Panc1 (cell line): ENCODE results near the gene MAP2K3. TPM values are rescaled to one million over a fixed set of nuclear protein-coding genes. Genes with fewer than 3 reads are reported as not detected.

Experiments
- ATAC-seq: fragments of 200-7000 bp; cut with Tn5 transposase; 2 replicates; pipeline ENCODE4 v1.9.1; 2020; ENCODE audit warnings: mild to moderate bottlenecking, moderate library complexity
- BruUV-seq: library from RNA; stranded (reverse); fragments of 400-500 nt; replicated peaks from 2 replicates; lab custom pipeline; 2021; lab: Mats Ljungman, UMichigan
- CTCF ChIA-PET: fragments of 300-600 bp; sonication (Branson Sonifier 250); formaldehyde crosslinking; loops from one replicate; lab custom pipeline; 2022; ENCODE audit warnings: antibody characterized with exemption; lab: Charles Lee
- POLR2A ChIA-PET: fragments of 300-600 bp; sonication (Branson Sonifier 250); formaldehyde crosslinking; loops from one replicate; lab custom pipeline; 2022; ENCODE audit warnings: antibody characterized with exemption; lab: Charles Lee
- DNase-seq: peaks from one replicate; pipeline ENCODE4 v3.0.0-alpha.2; 2010; ENCODE audit warnings: low read depth, low spot score
- H3K27ac ChIP-seq: 2 replicates; pipeline ENCODE4 v1.5.1; 2011; ENCODE audit warnings: mild to moderate bottlenecking, low read length, inconsistent platforms
- H3K27me3 ChIP-seq: fragments of 200-500 bp; sonication (Bioruptor generic); 2 replicates; pipeline ENCODE4 v1.6.0; 2014; ENCODE audit warnings: low read length, inconsistent platforms; ENCODE audit not compliant: control insufficient read depth, insufficient read depth
- H3K36me3 ChIP-seq: fragments of 200-500 bp; sonication (Bioruptor generic); 2 replicates; pipeline ENCODE4 v1.5.1; 2014; ENCODE audit warnings: inconsistent platforms, mild to moderate bottlenecking, low read length, moderate library complexity; ENCODE audit not compliant: control insufficient read depth, insufficient read depth
- H3K4me1 ChIP-seq: 2 replicates; pipeline ENCODE4 v1.5.1; 2011; ENCODE audit warnings: inconsistent platforms, mild to moderate bottlenecking, low read length, moderate library complexity; ENCODE audit not compliant: control insufficient read depth, insufficient read depth
- H3K4me3 ChIP-seq, 2 experiments: 2 replicates each; pipeline ENCODE4 v1.5.1; 2011 to 2012; ENCODE audit warnings: low read depth in 2 of 2, low read length in 2 of 2, mild to moderate bottlenecking in 2 of 2, inconsistent platforms in 1 of 2, moderate library complexity in 1 of 2
- H3K9me3 ChIP-seq: fragments of 200-500 bp; sonication (Bioruptor generic); 2 replicates; pipeline ENCODE4 v1.5.1; 2014; ENCODE audit warnings: low read depth, mild to moderate bottlenecking, inconsistent platforms, low read length, moderate library complexity; ENCODE audit not compliant: control insufficient read depth, insufficient read depth
- POLR2AphosphoS5 ChIP-seq: IDR thresholded peaks from 2 replicates; pipeline ENCODE4 v1.6.1; 2012; ENCODE audit warnings: mild to moderate bottlenecking, low read depth, low read length, moderate library complexity
- REST ChIP-seq, 2 experiments: IDR thresholded peaks; 2 replicates each; pipeline ENCODE4 v1.6.1; 2011 to 2012; ENCODE audit warnings: low read depth in 2 of 2, control low read depth in 1 of 2, low read length in 1 of 2, mild to moderate bottlenecking in 1 of 2, moderate library complexity in 1 of 2; ENCODE audit not compliant: insufficient read depth in 1 of 2
- SIN3A ChIP-seq: IDR thresholded peaks from 2 replicates; pipeline ENCODE4 v1.6.1; 2012; ENCODE audit warnings: low read depth, mild to moderate bottlenecking, low read length, moderate library complexity, borderline replicate concordance; ENCODE audit not compliant: insufficient read depth
- TCF7L2 ChIP-seq: IDR thresholded peaks from 2 replicates; pipeline ENCODE4 v1.6.1; 2011; ENCODE audit warnings: mild to moderate bottlenecking, low read depth, low read length, inconsistent platforms
- in situ Hi-C: cut with HindIII; loops from 2 replicates; pipeline ENCODE4 v1.10.0; 2016; ENCODE audit warnings: low sequenced_read_pairs, low pct_unique_long_range_greater_than_20kb
- intact Hi-C: fragments of 100-400 bp; cut with micrococcal nuclease; formaldehyde crosslinking; loops from one replicate; pipeline ENCODE4 v1.10.0; 2022; ENCODE audit not compliant: unreplicated experiment
- total RNA-seq: library from RNA; stranded (reverse); gene quantifications from one replicate; pipeline ENCODE4 v1.2.1, GENCODE V29; 2021; ENCODE audit not compliant: unreplicated experiment
- TF ChIP-seq, protein P1 (sequence below): fragments of 450-650 bp; IDR thresholded peaks from 2 replicates; pipeline ENCODE4 v1.5.1; 2017; ENCODE audit warnings: mild to moderate bottlenecking

Gene MAP2K3
- total RNA-seq, 1 experiment from 2014 or later = 44.4 TPM

GRCh38 chr17:21279198-21279535 lies 5.3 kb upstream of the MAP2K3 start:
- in situ Hi-C loops = no loop called here
- CTCF ChIA-PET = no interaction called here
- no peak overlapping the region for H3K4me3 ChIP-seq
- intact Hi-C loops = no loop called here
- no peaks in the 10 kb centered on the region for H3K9me3 ChIP-seq
- POLR2A ChIA-PET = no interaction called here
- DNase-seq = no peak
- H3K27me3 ChIP-seq = no peaks in the 10 kb centered on the region
- peaks cover 9% of the 10 kb centered on the region for H3K4me1 ChIP-seq
- H3K27ac ChIP-seq = no peak overlapping the region
- H3K36me3 ChIP-seq = no peaks in the 10 kb centered on the region
- ATAC-seq = no peak
- no peak for TF ChIP-seq SIN3A
- no peak for TF ChIP-seq TCF7L2
- TF ChIP-seq REST (IDR thresholded peaks at IDR 0.05; ENCODE audit: insufficient read depth in 1 of 2, low read depth in 2 of 2, low read length in 1 of 2) = no peak
- TF ChIP-seq, protein P1, sequence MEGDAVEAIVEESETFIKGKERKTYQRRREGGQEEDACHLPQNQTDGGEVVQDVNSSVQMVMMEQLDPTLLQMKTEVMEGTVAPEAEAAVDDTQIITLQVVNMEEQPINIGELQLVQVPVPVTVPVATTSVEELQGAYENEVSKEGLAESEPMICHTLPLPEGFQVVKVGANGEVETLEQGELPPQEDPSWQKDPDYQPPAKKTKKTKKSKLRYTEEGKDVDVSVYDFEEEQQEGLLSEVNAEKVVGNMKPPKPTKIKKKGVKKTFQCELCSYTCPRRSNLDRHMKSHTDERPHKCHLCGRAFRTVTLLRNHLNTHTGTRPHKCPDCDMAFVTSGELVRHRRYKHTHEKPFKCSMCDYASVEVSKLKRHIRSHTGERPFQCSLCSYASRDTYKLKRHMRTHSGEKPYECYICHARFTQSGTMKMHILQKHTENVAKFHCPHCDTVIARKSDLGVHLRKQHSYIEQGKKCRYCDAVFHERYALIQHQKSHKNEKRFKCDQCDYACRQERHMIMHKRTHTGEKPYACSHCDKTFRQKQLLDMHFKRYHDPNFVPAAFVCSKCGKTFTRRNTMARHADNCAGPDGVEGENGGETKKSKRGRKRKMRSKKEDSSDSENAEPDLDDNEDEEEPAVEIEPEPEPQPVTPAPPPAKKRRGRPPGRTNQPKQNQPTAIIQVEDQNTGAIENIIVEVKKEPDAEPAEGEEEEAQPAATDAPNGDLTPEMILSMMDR = no peak
- no peak for TF ChIP-seq POLR2AphosphoS5
- no TSS peak for BruUV-seq

DNA sequence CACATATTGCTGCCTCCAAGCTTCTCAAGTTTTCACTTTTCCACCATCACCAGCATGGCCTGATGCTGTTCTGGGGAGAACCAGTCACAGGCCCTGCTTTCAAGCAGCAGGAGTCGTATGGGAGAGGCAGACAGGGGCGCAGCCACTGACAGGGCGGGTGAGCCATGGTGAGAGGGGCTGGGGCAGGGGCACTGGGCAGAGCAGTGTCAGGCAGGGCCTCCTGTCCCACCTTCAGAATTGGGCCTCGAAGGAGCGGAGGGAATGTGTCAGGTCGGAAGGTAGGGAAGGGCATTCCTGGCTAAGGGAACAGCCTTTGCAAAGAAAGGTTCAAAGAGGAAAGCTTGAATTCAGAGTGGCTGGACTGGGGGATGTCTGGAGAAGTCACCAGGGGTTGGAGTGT lies 4.9 kb upstream of the MAP2K3 start:
- Histone ChIP-seq H3K27ac (no peak overlapping the region), H3K9me3 (no peaks in the 10 kb centered on the region), H3K4me1 (peaks cover 9% of the 10 kb centered on the region), H3K4me3 (no peak overlapping the region), H3K27me3 (no peaks in the 10 kb centered on the region), H3K36me3 (no peaks in the 10 kb centered on the region)
- TF ChIP-seq REST (IDR thresholded peaks at IDR 0.05; ENCODE audit: insufficient read depth in 1 of 2, low read depth in 2 of 2, low read length in 1 of 2) (no peak), SIN3A (no peak), POLR2AphosphoS5 (no peak), TCF7L2 (no peak)
- TF ChIP-seq, protein P1 = no peak
- BruUV-seq = no TSS peak
- DNase-seq = no peak
- no peak for ATAC-seq
- intact Hi-C loops = no loop called here
- POLR2A ChIA-PET = no interaction called here
- CTCF ChIA-PET = no interaction called here
- in situ Hi-C loops = no loop called here
